GM12892 (cell line): ENCODE data around the gene PKIB.

Experiments used
- POLR2A ChIP-seq: IDR thresholded peaks from 2 replicates; pipeline ENCODE4 v1.6.1; 2011; ENCODE audit warnings: low read depth, low read length, control low read depth
- POLR2AphosphoS5 ChIP-seq: IDR thresholded peaks from 2 replicates; pipeline ENCODE4 v1.6.1; 2011; ENCODE audit warnings: low read depth, low read length, control low read depth
- TAF1 ChIP-seq: IDR thresholded peaks from 2 replicates; pipeline ENCODE4 v1.6.1; 2011; ENCODE audit warnings: low read depth, mild to moderate bottlenecking, control low read depth, low read length, borderline replicate concordance

GRCh38 chr6:122760330-122760729 is 150.1 kb downstream of the PKIB start:
- no peak for TF ChIP-seq POLR2AphosphoS5
- no peak for TF ChIP-seq TAF1
- TF ChIP-seq POLR2A = no peak
